Adrenal gland (tissue), 12 donors: ENCODE data around the gene SLC17A7. TPM values are rescaled to one million over a fixed set of nuclear protein-coding genes. Genes with fewer than 3 reads are reported as not detected.

Source experiments
- DNase-seq, 7 donors: peaks; one replicate each; pipeline ENCODE4 v3.0.0-alpha.2; 2019 to 2020
- H3K27ac ChIP-seq, 5 donors: fragments of 200-600 bp; sonication (generic) in 4 of 5; 1 replicate in 3 of 5; 2 replicates in 2 of 5; pipeline versions ENCODE4 v1.5.1 to v1.8.0; 2016 to 2020; ENCODE audit warnings: mild to moderate bottlenecking in 1 of 5
- H3K27me3 ChIP-seq: fragments of 200-600 bp; 2 replicates; pipeline ENCODE4 v1.8.0; 2021
- H3K36me3 ChIP-seq, 2 donors: fragments of 200-600 bp; replicated peaks in 1 of 2; 1 replicate in 1 of 2; 2 replicates in 1 of 2; pipeline versions ENCODE4 v1.5.1 to v1.8.0; 2018 to 2022
- H3K4me1 ChIP-seq, 2 donors: fragments of 200-600 bp; replicated peaks in 1 of 2; 1 replicate in 1 of 2; 2 replicates in 1 of 2; pipeline versions ENCODE4 v1.5.1 to v1.8.0; 2018 to 2021
- H3K4me3 ChIP-seq, 4 donors: fragments of 200-600 bp; sonication (generic) in 3 of 4; one replicate each; pipeline ENCODE4 v1.5.1; 2016 to 2018
- H3K9me3 ChIP-seq, 3 donors: fragments of 200-600 bp; sonication (generic) in 1 of 3; replicated peaks in 1 of 3; 1 replicate in 2 of 3; 2 replicates in 1 of 3; pipeline versions ENCODE4 v1.5.1 to v1.8.0; 2016 to 2021
- CTCF ChIP-seq, 6 experiments: fragments of 450-650 bp in 4 of 6; fragments of 200-600 bp in 2 of 6; sonication (generic) in 1 of 6; IDR thresholded peaks; 1 replicate in 5 of 6; 2 replicates in 1 of 6; pipeline versions ENCODE4 v1.5.1 to v1.8.0; 2016 to 2021; ENCODE audit warnings: antibody characterized with exemption in 6 of 6, mild to moderate bottlenecking in 2 of 6, moderate library complexity in 1 of 6
- POLR2A ChIP-seq, 2 donors: fragments of 450-650 bp; IDR thresholded peaks; one replicate each; pipeline ENCODE4 v1.6.1; 2017; ENCODE audit warnings: antibody characterized with exemption in 2 of 2, mild to moderate bottlenecking in 2 of 2, moderate library complexity in 1 of 2
- WGBS, 4 donors: extraction: QIAGEN DNeasy Blood & Tissue Kit in 2 of 4; methylation state at CpG; one replicate each; pipeline versions ENCODE4 v1.1.5 to v1.1.7; 2013 to 2017; 5-methylcytosine and 5-hydroxymethylcytosine counted together
- intact Hi-C, 2 donors: fragments of 100-400 bp; cut with DNase I; formaldehyde crosslinking; loops; one replicate each; pipeline versions ENCODE4 v1.14.1 to v1.15.0; 2022 to 2023
- polyA plus RNA-seq, 3 donors: library from polyadenylated mRNA; stranded (reverse); fragments of 200-250 nt in 2 of 3; fragments of 350-450 nt in 1 of 3; fragmentation: Illumina TruSeq in 1 of 3; extraction: RNeasy Lipid Tissue Mini Kit (QIAGEN cat#74804) in 1 of 3; gene quantifications; one replicate each; pipeline ENCODE4 v1.2.3, GENCODE V29; 2013 to 2014
- total RNA-seq, 9 donors: library from RNA; depleted of rRNA in 4 of 9; stranded (reverse); fragments of >200 nt in 4 of 9; fragments of 120-200 nt in 1 of 9; fragmentation: NEBNext Ultra II Directional in 1 of 9; extraction: Animal tissue kit (Norgen Biotek cat#: 25700) in 1 of 9; gene quantifications; one replicate each; pipeline versions ENCODE4 v1.1.0 to v1.2.4, GENCODE V29; 2013 to 2023
- donor health status: healthy with polysubstance abuse.
- donor health status: Bipolar disorder and iron deficiency.
- donor health status: DM: yes; HTN: yes; CAD: no.
- donor health status: DM: no; HTN: no; CAD: no.
- donor health status: DM: no; HTN: no; CAD: no.
- donor health status: DM: yes; HTN: yes; CAD: no.

The SLC17A7 gene
- total and polyA plus RNA-seq, 12 donors, result 0.06 to 9.6 (median 1.2) TPM

- Histone ChIP-seq H3K4me1 (peaks cover 14 to 27% of the 10 kb centered on the region in 2 donors), H3K27ac (peak overlapping the region in 3 of 5 donors; percentile 65 to 84 (median 80)), H3K4me3 (no peak overlapping the region), H3K36me3 (peaks cover 0 to 27% of the 10 kb centered on the region in 2 donors), H3K27me3 (no peaks in the 10 kb centered on the region), H3K9me3 (no peaks in the 10 kb centered on the region)
- WGBS, 4 donors, result 62 to 95% (median 78%) methylated on average over 4 to 23 of the region's 23 CpGs
- intact Hi-C loops, result no loop called here
- TF ChIP-seq CTCF (IDR thresholded peaks at IDR 0.05) (peak in 2 of 6 experiments; percentile 16 to 36), POLR2A (IDR thresholded peaks at IDR 0.05) (no peak)
- no peak for DNase-seq
Measured at GRCh38 chr19:49486710-49487276, 45.5 kb upstream of the SLC17A7 start.

- Histone ChIP-seq H3K36me3 (peaks cover 0 to 22% of the 10 kb centered on the region in 2 donors), H3K9me3 (no peaks in the 10 kb centered on the region), H3K4me1 (peaks cover 14 to 27% of the 10 kb centered on the region in 2 donors), H3K4me3 (no peak overlapping the region), H3K27ac (no peak overlapping the region), H3K27me3 (no peaks in the 10 kb centered on the region)
- DNase-seq, result no peak
- TF ChIP-seq POLR2A (IDR thresholded peaks at IDR 0.05) (no peak), CTCF (IDR thresholded peaks at IDR 0.05) (no peak)
- 87 to 98% (median 89%) methylated on average over 7 of the region's 7 CpGs for WGBS, 4 donors
- intact Hi-C loops, result no loop called here
Measured at GRCh38 chr19:49486232-49486631, 44.9 kb upstream of the SLC17A7 start.

- H3K9me3 ChIP-seq, result no peaks in the 10 kb centered on the region
- 81 to 88% (median 88%) methylated on average over 7 of the region's 7 CpGs for WGBS, 4 donors
- peaks cover 0 to 6% of the 10 kb centered on the region in 2 donors for H3K4me1 ChIP-seq
- no peaks in the 10 kb centered on the region for H3K27me3 ChIP-seq
- H3K4me3 ChIP-seq, result no peak overlapping the region
- no peaks in the 10 kb centered on the region for H3K36me3 ChIP-seq
- TF ChIP-seq CTCF (IDR thresholded peaks at IDR 0.05) (no peak), POLR2A (IDR thresholded peaks at IDR 0.05) (no peak)
- intact Hi-C loops, result no loop called here
- no peak overlapping the region for H3K27ac ChIP-seq
- no peak for DNase-seq
Measured at GRCh38 chr19:49481020-49481683, 39.8 kb upstream of the SLC17A7 start.

- no peaks in the 10 kb centered on the region for H3K9me3 ChIP-seq
- H3K4me1 ChIP-seq, result peaks cover 0 to 6% of the 10 kb centered on the region in 2 donors
- TF ChIP-seq CTCF (IDR thresholded peaks at IDR 0.05), result no peak
- no peak for TF ChIP-seq POLR2A (IDR thresholded peaks at IDR 0.05)
- 88 to 93% (median 90%) methylated on average over 8 to 14 of the region's 14 CpGs for WGBS, 4 donors
- H3K4me3 ChIP-seq, result no peak overlapping the region
- intact Hi-C loops, result no loop called here
- no peak for DNase-seq
- no peaks in the 10 kb centered on the region for H3K27me3 ChIP-seq
- H3K36me3 ChIP-seq, result no peaks in the 10 kb centered on the region
- no peak overlapping the region for H3K27ac ChIP-seq
Measured at GRCh38 chr19:49479975-49480628, 38.8 kb upstream of the SLC17A7 start.
